NAMALWA (cell line): ENCODE results near the gene SERPINA1.
A peak's percentile ranks its signal among the peaks of the same experiment; 100 is the strongest.
"Not testable (repeated sequence)": the region's sequence is repeated elsewhere in the genome, so short reads cannot be mapped to it uniquely, and the experiment has no call there.

ENCODE experiments used
- DNase-seq: peaks from one replicate; pipeline ENCODE4 v3.0.0-alpha.2; 2015; ENCODE audit warnings: low spot score

SERPINA1 gene

DNA sequence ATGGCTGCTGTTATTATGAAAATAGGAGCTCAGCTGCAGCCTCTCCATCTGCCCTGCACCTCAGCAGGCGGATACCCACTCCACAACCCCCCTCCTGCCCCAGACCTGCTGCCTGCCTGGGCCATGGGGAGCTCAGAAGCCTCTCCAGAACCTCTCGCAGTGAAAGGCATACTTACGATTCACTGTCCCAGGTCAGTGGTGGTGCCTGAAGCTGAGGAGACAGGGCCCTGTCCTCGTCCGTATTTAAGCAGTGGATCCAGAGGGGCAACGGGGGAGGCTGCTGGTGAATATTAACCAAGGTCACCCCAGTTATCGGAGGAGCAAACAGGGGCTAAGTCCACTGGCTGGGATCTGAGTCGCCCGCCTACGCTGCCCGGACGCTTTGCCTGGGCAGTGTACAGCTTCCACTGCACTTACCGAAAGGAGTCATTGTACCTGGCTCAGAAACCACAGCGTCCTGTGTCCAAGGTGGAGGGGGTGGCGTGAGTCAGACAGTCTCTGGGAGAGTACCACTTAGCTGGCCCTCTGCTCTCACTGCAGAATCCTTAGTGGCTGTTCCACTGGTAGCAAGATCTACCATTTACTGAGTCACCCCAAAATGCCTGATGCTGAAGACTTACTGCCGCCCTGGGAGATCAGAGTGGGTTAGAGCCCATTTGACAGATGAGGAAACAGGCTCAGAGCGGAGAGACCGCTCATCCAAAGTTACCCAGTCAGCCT lies at the start of gene SERPINA1:
Gene SERPINA1 (minus strand): TSS at position 219 of the 720 bp plus-strand sequence. CDS start 5,365 bp downstream, outside the sequence.
- DNase-seq: no peak

DNA sequence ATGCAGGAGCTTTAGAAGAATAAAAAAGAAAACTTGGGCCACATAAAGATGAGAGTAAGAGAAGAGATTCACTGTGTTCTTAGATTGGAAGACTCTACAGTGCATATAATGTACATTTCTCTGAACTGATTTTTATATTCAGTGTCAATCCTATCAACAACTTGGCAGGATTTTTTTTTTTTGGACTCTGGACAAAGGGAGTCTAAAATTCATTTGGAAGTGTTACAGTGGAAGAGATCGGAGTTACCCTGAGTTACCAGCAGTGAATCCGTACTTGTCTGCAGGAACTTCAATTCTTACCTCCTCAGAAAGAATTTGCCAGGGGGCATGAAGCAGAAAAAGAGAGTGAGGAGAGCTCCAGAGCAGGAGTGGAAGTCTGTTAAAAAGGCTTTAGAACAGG lies 40.2 kb upstream of the SERPINA1 start:
- no peak for DNase-seq

DNA sequence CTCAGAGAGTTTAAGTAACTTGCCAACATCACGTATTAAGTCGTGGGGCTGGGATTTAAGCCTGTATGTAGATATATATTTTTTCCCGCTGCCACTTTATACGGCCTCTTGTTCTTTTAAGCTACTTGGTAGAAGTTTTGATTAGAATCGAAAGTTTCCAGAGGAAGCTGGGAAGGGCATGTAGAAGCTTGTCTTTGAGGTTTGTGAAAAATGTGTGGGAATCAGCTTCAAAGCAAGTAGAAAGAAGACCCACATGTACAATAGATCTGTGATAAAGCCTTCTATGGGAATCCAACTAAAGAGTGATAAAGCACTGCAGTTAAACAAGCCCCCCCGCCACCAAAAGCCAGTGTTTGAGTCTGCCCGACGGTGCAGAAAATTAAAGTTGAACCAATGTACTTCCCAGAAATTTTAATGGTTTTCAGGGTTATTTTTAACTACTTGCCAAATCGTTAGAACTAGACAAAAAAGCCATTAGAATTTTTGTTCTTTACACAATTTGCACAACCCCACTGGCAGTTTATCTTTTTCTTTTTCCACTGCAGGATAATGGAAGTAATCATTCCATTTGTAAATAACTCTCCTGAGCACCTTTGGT lies 38.7 kb upstream of the SERPINA1 start:
- no peak for DNase-seq

DNA sequence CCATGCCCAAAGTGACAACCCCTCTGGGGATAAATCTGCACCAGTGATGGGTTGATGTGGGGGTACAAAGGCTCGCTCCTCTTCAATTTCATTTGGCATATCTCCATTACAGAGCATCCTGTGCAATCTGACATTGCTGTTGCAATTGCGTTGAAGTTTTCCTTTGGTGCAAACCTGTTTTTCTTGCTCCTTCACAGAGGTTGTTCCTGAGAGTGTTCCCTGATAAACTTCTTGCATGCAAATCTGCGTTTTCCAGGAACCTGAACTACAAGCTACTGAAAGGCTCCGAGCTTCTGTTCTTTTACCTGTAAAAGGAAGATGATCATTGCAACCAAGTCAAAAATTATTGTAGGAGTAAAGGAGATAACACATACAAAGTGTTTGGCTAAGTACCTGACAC lies 38.1 kb upstream of the SERPINA1 start:
- DNase-seq: no peak

DNA sequence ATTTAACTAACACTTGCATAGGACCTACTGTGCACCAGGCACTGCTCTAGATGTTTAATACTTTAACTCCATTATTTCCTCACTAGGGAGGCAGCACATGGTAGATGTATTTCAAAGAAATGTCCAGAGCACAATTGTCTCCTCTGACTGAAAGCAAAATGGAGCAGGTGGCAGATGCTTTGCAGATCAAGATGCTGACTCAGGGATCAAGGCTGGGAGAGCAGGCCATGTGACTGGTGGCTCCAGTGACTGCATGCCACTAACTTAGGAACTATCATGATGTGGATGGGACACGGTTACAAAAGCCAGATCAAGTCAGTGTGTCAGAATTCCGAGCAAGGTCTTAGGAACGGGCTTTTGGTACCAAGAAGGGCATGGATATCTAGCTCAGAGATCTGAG lies 36.0 kb upstream of the SERPINA1 start:
- no peak for DNase-seq

DNA sequence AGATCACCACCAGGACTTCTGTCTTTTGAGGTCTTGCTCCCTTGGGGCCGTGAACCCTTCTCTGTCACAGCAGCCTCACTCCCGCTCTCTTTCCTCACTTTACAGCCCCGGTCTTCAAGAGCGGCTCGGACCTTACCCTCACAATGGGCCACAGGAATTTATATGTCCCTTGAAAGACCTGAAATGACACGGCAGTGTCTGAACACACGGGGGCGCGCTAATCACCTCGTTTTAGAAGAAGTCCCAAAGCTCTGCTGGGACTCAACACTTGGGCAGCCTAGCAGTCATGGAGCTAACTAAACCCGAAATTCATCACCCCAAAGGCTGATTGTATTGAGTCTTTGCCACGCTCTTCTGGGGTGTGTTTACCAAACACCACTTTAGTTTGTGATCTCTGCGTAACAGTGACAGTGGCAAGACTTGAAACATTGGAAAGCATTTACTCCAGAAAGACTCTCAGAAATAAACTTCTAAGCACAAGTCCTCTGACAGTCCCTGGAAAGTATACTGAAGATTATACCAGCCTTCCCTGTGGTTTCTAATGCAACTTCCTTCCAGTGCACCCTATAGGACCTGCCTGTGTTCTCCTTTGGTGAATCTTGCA lies 35.2 kb upstream of the SERPINA1 start:
- DNase-seq: peak; percentile 79

DNA sequence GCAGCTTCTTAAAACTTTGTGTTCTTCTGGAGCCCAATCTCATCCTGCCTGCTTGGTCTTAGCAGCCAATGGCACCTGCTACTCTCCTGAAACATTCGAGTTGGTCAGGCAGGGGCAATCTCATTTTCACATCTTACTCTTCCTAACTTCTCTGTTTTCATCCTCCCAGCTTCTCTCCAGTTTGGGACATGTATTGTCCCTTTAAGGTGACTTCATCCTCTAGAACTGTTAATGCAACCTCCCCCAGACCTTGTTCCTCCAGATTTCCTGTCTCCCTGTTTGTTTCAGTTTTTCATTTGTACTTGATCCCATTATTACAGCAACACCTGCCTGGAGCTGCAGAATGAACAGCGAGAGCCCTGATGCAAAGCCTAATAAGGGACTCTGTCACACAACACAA lies 32.9 kb upstream of the SERPINA1 start:
- no peak for DNase-seq

DNA sequence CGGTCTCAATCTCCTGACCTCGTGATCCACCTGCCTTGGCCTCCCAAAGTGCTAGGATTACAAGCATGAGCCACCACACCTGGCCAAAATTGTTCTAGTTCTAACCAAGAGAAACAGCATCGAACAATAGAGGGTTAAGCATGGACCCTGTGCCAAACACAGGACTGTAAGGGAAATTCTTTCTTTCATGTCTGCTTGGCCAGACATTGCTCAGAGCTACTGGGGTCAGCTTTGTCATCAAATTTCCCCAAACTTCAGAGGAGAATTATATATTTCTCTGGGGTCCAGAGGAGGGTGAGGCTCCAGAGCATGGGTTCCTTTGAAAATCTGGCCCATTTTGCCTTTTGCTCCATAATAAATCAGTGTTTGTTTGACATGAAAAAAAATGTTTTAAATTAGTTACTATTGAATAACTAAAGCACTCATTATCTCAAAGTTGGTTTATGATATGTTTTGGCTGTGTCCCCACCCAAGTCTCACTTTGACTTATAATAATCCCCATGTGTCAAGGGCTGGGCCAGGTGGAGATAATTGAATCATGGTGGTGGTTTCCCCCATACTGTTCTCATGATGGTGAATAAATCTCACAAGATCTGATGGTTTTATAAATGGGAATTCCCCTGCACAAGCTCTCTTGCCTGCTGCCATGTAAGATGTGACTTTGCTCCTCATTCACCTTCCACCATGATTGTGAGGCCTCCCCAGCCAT lies 29.2 kb upstream of the SERPINA1 start:
- not testable (repeated sequence) for DNase-seq

DNA sequence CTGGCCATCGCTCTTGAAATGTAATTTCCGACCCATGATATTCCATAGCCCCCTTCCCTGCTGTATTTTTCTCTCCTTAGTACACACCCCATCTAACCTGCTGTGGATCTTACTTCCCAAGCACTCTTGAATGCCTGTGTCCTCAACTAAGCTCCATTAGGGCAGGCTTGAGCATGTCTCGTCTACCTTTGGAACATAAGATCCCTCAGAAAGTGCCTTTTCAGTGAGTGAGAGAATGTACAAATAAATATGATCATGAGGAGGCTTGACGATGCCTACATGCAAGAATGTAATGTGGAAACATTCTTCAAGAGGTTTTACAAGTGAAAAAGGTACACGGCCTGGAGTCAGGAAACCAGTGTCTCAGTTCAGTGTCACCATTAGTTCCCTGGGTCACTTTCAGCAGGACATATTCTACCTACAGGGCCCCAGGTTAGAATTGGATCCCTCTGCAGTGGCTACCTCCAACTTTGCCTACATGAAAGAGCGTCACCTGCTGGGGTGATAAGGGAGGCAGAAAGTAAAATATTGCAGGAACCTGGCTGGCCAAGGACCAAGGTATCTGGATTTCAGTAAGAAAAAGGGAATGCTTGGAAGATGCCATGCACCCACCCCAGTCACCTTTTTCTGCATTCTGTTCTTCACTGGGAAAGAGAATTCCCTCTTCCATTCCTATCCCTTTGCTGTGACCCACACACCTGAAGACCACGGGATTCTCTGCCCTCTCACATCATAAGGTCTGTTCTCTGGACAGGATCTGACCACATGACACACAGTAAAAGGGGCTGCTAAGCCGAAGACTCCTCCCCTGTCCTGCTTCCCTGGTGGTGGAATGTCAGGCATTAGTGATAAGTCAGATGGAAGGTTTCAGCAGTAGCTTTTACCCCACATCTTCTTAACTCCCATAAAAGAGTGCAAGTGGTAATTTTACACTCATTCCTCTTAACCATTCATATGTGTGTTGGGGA lies 24.6 kb upstream of the SERPINA1 start:
- DNase-seq: peak; percentile 5

DNA sequence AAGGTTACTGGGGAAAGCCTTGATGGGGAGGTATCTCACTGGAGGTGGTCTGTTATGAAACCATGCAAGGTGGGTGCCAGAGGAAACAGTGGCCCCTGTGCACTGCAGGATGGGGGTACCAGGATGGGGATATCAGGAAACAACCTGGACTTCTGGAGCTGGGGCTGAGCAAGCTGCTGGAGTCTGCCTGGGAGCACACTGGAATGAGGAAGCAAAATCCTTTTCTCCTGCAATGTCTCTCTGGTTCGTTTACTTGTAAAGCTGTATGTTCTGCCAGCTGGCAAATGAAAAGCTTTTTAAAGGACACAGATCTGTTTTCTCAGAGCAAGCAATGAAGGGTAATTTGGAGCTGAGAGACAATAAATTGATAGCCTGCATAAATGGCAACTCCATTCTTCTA lies 23.2 kb upstream of the SERPINA1 start:
- DNase-seq: no peak

DNA sequence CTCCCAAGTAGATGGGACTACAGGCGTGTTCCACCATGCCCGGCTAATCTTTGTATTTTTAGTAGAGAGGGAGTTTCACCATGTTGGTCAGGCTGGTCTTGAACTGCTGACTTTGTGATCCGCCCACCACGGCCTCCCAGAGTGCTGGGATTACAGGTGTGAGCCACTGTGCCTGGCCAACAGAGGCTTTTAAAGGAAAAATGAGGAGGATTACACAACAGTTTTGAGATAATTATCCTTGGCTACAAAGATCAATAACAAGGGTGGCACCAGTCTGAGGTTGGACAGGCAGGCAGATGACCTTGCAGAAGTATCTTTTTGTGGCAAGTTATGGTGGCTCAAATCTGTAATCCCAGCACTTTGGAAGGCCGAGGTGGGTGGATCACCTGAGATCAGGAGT lies 21.0 kb upstream of the SERPINA1 start:
- DNase-seq: not testable (repeated sequence)

DNA sequence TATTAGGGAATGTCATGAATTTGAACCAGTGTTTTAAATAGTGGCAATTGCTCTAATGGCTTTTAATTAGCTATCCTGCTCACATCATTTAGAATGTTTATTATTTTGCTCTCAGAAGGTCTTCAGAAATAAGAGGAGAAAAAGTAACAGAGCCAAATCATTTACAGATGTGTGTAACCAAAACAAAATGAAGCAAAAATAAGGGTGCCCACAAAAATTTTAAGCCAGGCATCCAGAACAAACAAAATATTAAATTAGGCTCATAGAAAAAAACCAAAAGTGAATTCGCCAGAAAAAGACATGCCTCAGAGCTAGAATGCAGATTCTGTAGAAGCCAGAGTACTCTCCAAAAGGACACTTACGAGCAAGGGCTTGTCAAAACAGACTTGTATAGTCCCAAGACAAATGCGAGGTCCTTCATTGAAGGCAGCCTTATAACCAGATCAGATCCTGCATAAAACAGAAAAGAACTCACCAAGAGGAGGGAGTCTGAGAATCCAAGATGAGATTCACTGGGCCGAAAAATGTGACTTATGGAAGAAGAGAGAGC lies 20.2 kb upstream of the SERPINA1 start:
- no peak for DNase-seq

DNA sequence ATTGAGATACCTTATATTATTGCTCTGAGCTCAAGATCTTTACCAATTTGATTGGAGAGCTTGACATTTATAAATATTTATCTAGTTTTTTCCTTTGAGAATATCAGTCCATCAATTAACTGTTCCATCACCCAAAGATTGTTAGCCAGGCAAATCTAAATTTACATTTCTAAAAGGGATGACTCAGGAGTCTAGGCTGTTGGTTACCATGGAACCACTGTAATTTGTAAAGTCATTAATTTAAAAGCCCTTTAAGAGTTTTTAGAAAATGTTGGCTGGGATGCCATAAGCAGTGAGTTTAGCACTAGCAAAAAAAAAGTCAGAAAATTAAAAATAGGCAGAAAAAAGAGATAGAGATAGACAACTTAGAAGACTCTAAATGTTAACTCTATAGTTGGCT lies 19.5 kb upstream of the SERPINA1 start:
- DNase-seq: no peak

DNA sequence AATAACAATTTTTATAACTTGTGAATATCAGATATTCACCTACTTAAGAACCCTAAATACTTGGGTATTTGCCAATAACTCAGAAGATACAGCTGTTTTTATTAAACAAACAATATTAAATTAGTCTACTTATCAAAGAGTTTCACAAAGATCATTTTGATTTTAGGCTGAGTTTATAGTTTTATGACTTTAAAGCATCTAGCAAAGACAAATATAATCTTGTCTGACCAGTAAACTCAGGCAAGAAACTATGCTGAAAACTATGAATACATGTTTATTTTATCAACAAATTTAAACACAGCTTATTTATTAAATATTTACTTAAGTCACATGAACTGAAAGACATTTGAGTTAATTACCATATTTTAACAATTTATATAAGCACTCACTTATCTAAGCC lies 18.5 kb upstream of the SERPINA1 start:
- no peak for DNase-seq

DNA sequence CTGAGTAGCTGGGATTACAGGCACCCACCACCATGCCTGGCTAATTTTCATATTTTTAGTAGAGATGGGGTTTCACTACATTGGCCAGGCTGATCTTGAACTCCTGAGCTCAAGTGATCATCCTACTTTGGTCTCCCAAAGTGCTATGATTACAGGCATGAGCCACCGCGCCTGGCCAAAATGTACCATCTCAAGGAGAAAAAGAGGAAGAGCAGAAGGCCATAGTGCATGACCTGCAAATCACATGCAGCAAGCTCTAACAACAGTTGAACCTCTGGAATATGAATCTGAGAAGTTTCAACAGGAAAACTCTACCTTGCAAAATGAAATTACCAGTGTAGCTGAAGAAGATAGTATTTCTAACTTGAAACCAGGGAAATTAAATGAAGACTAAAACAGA lies 17.1 kb upstream of the SERPINA1 start:
- no peak for DNase-seq

DNA sequence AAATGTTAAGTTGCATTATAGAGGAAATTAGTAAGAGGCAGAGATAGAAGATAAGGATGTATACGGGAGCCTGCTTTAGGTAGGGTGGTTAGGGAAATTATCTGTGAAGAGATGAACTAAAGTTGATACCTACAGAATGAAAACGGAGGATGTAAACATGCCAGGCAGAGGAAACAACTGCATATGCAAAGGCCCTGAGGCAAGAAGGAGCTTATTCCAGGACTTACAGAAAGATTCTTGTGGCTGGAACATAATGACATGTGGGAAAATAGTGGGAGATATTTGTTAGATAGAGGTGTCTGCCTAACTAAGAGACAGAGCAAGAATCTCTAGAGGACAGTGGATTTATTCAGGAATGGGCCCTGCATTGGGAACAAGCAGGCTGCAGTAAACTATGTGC lies 16.2 kb upstream of the SERPINA1 start:
- no peak for DNase-seq

DNA sequence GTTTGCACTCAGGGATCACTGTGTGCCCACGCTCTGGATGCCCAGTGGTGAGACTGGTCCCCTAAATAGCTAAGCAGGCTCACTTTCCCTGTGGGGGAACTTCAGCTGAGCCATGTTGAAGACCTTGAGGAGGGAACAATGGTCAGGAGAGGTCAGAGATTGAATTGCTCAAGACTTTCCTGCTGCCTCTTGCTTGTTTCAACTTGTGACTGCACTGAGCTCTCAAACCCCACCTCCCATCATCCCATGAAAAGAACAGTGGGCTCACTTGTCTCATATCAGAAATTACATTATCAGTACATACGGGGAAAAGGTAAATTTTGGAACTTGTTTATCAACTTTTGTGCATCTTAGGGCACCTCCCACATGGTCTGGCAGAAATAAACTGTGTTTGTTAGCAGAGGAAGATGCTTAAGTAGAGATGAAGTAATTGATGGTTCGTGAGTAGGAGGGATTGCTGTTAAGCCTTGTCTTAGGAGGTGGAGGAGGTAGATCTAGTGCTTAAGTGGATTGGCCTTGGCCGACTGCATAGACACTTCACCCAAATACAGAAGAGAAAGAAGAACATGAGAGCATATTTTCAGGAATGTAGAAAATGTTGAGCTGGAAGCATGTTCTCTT lies 15.0 kb upstream of the SERPINA1 start:
- no peak for DNase-seq

DNA sequence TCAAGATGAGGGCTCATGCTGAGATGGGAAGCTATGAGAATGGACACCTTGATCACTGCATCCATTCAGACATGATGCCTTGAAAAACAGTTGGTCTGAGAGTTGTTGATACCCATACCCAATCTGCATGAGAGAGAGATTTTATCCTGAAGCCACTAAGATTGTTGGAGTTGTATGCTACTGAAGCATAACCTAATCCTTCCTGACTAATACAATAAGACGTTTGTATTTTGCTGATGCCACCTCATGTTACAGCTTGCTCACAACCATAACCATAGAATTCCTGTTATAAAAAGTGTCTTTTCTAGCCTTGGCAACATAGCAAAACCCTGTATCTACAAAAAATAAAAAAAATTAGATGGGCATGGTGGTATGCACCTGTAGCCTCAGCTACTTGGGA lies 12.7 kb upstream of the SERPINA1 start:
- DNase-seq: no peak

DNA sequence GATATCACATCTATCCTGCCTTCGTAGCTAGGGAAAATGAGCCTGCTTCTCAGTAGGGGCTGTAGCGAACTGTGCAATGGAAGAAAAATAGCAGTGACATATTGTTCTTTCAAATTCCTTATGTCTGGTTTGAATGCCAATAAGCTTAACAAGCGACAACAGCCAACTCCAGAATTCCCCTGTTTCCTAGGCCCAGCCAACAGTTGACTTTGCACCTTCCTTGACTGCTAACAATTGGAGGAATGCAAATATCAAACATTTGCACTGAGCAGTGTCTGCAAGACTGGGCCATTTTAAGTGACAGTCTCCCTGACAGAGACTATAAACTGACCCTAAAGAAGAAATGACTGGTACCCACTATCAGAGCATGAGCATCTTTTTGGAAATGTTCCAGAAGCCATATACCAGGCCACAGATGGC lies 12.0 kb upstream of the SERPINA1 start:
- no peak for DNase-seq

DNA sequence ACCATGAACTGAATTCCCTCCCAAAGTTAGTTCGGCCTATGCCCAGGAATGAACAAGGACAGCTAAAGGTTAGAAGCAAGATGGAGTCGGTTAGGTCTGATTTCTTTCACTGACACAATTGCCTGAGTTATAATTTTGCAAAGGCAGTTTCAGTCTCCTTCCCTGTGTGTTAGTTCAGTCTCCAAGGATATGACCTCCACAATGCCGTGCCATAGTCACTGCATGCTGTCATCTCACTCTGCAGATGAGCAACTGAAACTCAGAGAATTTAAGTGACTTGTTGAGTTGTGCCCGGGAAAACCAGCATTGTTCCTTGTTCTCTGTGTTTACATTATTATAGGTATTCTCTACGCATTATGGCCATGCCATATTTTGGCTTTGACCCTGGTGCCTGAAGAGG lies 10.1 kb upstream of the SERPINA1 start:
- no peak for DNase-seq

DNA sequence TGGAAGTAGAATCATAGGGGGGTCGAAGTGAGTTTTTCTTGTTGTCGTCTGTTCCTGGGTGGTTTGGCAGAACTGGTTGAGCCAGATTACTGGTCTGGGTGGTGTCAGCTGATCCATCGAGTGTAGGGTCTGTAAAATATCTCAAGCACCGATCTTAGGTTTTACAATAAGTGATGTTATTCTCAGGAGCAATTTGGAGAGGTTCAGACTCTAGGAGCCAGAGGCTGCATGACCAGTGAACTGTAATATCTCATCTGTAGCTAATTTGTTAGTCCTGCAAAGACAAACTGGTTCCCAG lies 9.7 kb upstream of the SERPINA1 start:
- no peak for DNase-seq
